GM12878 (cell line): Measurements from ENCODE around the gene DCST1. TPM values are rescaled to one million over a fixed set of nuclear protein-coding genes. Genes with fewer than 3 reads are reported as not detected.

Experiments
- ATAC-seq: fragments of 200-7000 bp; cut with Tn5 transposase; 3 replicates; pipeline ENCODE4 v1.9.1; 2020; ENCODE audit warnings: mild to moderate bottlenecking, moderate library complexity
- BruUV-seq: library from RNA; stranded (reverse); fragments of 400-500 nt; replicated peaks from 2 replicates; lab custom pipeline; 2021; lab: Mats Ljungman, UMichigan
- CTCF ChIA-PET: fragments of 300-600 bp; sonication (Branson Sonifier 250); formaldehyde crosslinking; extraction: SDS; loops from one replicate; lab custom pipeline; 2021; ENCODE audit warnings: inconsistent platforms; lab: Yijun Ruan, JAX
- POLR2A ChIA-PET: fragments of 350-600 bp; formaldehyde crosslinking; extraction: SDS; loops from one replicate; lab custom pipeline; 2021; ENCODE audit warnings: inconsistent platforms; lab: Charles Lee
- RAD21 ChIA-PET: fragments of 300-600 bp; sonication (Branson Sonifier 250); formaldehyde crosslinking; loops from one replicate; lab custom pipeline; 2023; ENCODE audit warnings: antibody characterized with exemption; ENCODE audit not compliant: unreplicated experiment; lab: Charles Lee
- SMC1A ChIA-PET: fragments of 300-600 bp; sonication (Branson Sonifier 250); formaldehyde crosslinking; loops from one replicate; lab custom pipeline; 2023; ENCODE audit not compliant: unreplicated experiment, uncharacterized antibody; lab: Charles Lee
- DNase-seq: peaks from one replicate; pipeline ENCODE4 v3.0.0-alpha.2; 2011; ENCODE audit warnings: low read depth, low spot score
- FAIRE-seq: peaks from 3 replicates; lab custom pipeline; 2011; peaks lifted over from hg19 to GRCh38; lab: Jason Lieb, UNC
- H2AFZ ChIP-seq: 2 replicates; pipeline ENCODE4 v1.6.0; 2011; ENCODE audit warnings: low read depth, low read length, control low read depth; ENCODE audit not compliant: control insufficient read depth
- H3K27ac ChIP-seq: 2 replicates; pipeline ENCODE4 v1.5.1; 2011; ENCODE audit warnings: control low read depth; ENCODE audit not compliant: control insufficient read depth, insufficient read depth
- H3K27me3 ChIP-seq, 2 experiments: replicated peaks in 1 of 2; 2 replicates each; pipeline versions ENCODE4 v1.6.0 to v1.6.1; 2011; ENCODE audit warnings: low read length in 1 of 2; ENCODE audit not compliant: control insufficient read depth in 2 of 2, insufficient read depth in 2 of 2
- H3K36me3 ChIP-seq, 2 experiments: 2 replicates each; pipeline ENCODE4 v1.5.1; 2011; ENCODE audit warnings: low read length in 1 of 2; ENCODE audit not compliant: control insufficient read depth in 2 of 2, insufficient read depth in 2 of 2
- H3K4me1 ChIP-seq: 2 replicates; pipeline ENCODE4 v1.6.1; 2011; ENCODE audit warnings: mild to moderate bottlenecking, low read length, moderate library complexity, mixed read lengths; ENCODE audit not compliant: control insufficient read depth, insufficient read depth
- H3K4me2 ChIP-seq: 2 replicates; pipeline ENCODE4 v1.6.0; 2011; ENCODE audit warnings: control low read depth; ENCODE audit not compliant: control insufficient read depth, insufficient read depth
- H3K4me3 ChIP-seq: fragments of 200-600 bp; sonication (generic); 2 replicates; pipeline ENCODE4 v1.5.1; 2016
- H3K79me2 ChIP-seq: 2 replicates; pipeline ENCODE4 v1.6.0; 2011; ENCODE audit warnings: low read length; ENCODE audit not compliant: control insufficient read depth, insufficient read depth
- H3K9ac ChIP-seq: 2 replicates; pipeline ENCODE4 v1.8.0; 2011; ENCODE audit warnings: low read length, control low read depth, mixed read lengths; ENCODE audit not compliant: control insufficient read depth, insufficient read depth
- H3K9me3 ChIP-seq: replicated peaks from 3 replicates; pipeline ENCODE4 v1.5.1; 2011; ENCODE audit warnings: mild to moderate bottlenecking, low read length; ENCODE audit not compliant: control insufficient read depth, insufficient read depth
- H4K20me1 ChIP-seq: 2 replicates; pipeline ENCODE4 v1.6.0; 2011; ENCODE audit not compliant: control insufficient read depth, insufficient read depth
- BRCA1 ChIP-seq: IDR thresholded peaks from 2 replicates; pipeline ENCODE4 v1.6.1; 2011; ENCODE audit warnings: low read depth, low read length, improper control_type of control experiment
- FOXK2 ChIP-seq: fragments of 450-650 bp; IDR thresholded peaks from 2 replicates; pipeline ENCODE4 v1.6.1; 2017; ENCODE audit warnings: mild to moderate bottlenecking, moderate library complexity
- IKZF2 ChIP-seq, 2 experiments: fragments of 450-650 bp; IDR thresholded peaks; 2 replicates each; pipeline ENCODE4 v1.6.1; 2017; ENCODE audit warnings: mild to moderate bottlenecking in 2 of 2, moderate library complexity in 2 of 2
- KAT2A ChIP-seq: conservative IDR thresholded peaks from 2 replicates; pipeline ENCODE4 v1.6.1; 2011; ENCODE audit warnings: low read depth, low read length; ENCODE audit not compliant: control insufficient read depth
- MEF2B ChIP-seq: fragments of 450-650 bp; IDR thresholded peaks from 2 replicates; pipeline ENCODE4 v1.6.1; 2018; ENCODE audit warnings: mild to moderate bottlenecking, moderate library complexity; ENCODE audit not compliant: partially characterized antibody, poor library complexity, severe bottlenecking
- MXI1 ChIP-seq: fragments of 150-350 bp; IDR thresholded peaks from 2 replicates; pipeline ENCODE4 v1.6.1; 2011; ENCODE audit warnings: low read depth, mild to moderate bottlenecking, inconsistent platforms, low read length, improper control_type of control experiment
- RAD51 ChIP-seq: fragments of 450-650 bp; IDR thresholded peaks from 2 replicates; pipeline ENCODE4 v1.6.1; 2016; ENCODE audit warnings: moderate library complexity, mild to moderate bottlenecking, inconsistent platforms
- ZBED1 ChIP-seq: IDR thresholded peaks from 2 replicates; pipeline ENCODE4 v1.6.1; 2016; ENCODE audit warnings: borderline replicate concordance
- WGBS: methylation state at CpG from one replicate; pipeline ENCODE4 v1.1.6; 2016; ENCODE audit warnings: low lambda C conversion rate; ENCODE audit not compliant: insufficient replicate concordance, insufficient coverage; ENCODE audit errors: missing lambda C conversion rate; 5-methylcytosine and 5-hydroxymethylcytosine counted together
- in situ Hi-C: fragments of 300-500 bp; cut with MboI; formaldehyde crosslinking; loops from 9 replicates; pipeline ENCODE4 v1.14.3; 2018; ENCODE audit warnings: mixed read lengths
- intact Hi-C: fragments of 100-400 bp; cut with micrococcal nuclease; formaldehyde crosslinking; loops from one replicate; pipeline ENCODE4 v1.14.2; 2022; ENCODE audit not compliant: unreplicated experiment
- polyA plus RNA-seq, 11 experiments: library from polyadenylated mRNA; depleted of rRNA in 4 of 11; unstranded in 6 of 11; stranded (reverse) in 5 of 11; fragments of >200 nt; fragmentation: Nextera tagmentation in 4 of 11; fragmentation: Illumina TruSeq in 1 of 11; extraction: Ambion mirVana in 4 of 11; extraction: Trizol in 1 of 11; gene quantifications; 1 replicate in 1 of 11; 2 replicates in 10 of 11; pipeline versions ENCODE4 v1.2.1 to v1.2.3, GENCODE V29; 2011 to 2016; ENCODE audit warnings: inconsistent platforms in 2 of 11, missing spikeins in 2 of 11, low read depth in 1 of 11
- total RNA-seq, 4 experiments: library from RNA; depleted of rRNA in 3 of 4; stranded (reverse); fragments of >200 nt in 3 of 4; fragmentation: Illumina TruSeq in 1 of 4; extraction: Trizol in 1 of 4; gene quantifications; 2 replicates each; pipeline versions ENCODE4 v1.2.1 to v1.2.3, GENCODE V29; 2013 to 2021
- TF ChIP-seq, protein P1 (sequence below): fragments of 450-650 bp; conservative IDR thresholded peaks from 2 replicates; pipeline ENCODE4 v1.6.1; 2017; ENCODE audit warnings: mild to moderate bottlenecking, moderate library complexity
- TF ChIP-seq, protein P2 (sequence below): IDR thresholded peaks from 2 replicates; pipeline ENCODE4 v1.6.1; 2011; ENCODE audit warnings: mild to moderate bottlenecking, low read depth, low read length, moderate library complexity; ENCODE audit not compliant: insufficient replicate concordance

Gene DCST1
- total and polyA plus RNA-seq, 10 of the 15 experiments (the other 5 are each of a cell fraction or from before 2014, with no cell fraction given), result not detected

DNA sequence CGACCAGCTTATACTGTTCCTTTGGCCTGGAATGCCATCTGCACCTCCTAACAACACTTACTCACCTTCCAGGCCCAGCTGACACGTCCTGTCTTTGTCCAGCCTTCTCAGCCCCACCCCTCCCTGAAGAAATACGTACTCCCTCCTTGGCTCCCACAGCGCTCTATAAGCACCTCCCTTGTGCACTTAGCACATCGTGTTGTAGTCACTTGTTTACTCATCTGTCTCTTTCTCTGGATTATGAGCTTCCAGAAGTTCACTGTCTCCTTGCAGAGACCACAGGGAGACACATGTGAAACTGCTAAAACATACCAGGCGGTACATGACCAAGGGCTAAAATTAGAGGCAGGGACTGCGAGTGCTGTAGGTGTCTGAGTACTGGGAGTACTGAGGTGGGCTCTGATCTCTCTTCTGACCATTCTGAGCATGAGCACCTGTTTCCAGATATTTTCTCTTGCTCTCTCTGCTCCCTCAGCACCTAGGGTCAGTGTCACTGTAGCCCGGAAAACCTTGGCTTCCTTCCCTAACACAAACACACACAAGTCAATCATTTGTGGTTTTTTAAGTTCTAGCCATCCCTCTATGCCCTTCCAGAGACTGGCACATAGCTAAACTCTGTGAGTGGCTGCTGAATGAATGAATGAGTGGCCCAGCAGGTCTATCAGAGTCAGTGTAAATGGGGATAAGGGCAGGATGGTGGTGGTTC is 5.1 kb downstream of the DCST1 start:
- 18% methylated on average over 8 of the region's 8 CpGs for WGBS
- no peak overlapping the region for H2AFZ ChIP-seq
- intact Hi-C loops, result no loop called here
- ChIA-PET SMC1A (interaction anchor here (0.9 to 1.3 kb wide), 2 partner anchors 21 to 46 kb away, joined by 3 read pairs; no protein-coding TSS in a partner anchor), RAD21 (no interaction called here)
- no peaks in the 10 kb centered on the region for H3K79me2 ChIP-seq
- BruUV-seq, result no TSS peak
- H4K20me1 ChIP-seq, result no peaks in the 10 kb centered on the region
- FAIRE-seq, result no peak
- H3K27me3 ChIP-seq, result peaks cover 5 to 8% of the 10 kb centered on the region in 2 experiments; a peak in 3 of 4 replicates
- no peaks in the 10 kb centered on the region for H3K4me1 ChIP-seq
- H3K36me3 ChIP-seq, result no peaks in the 10 kb centered on the region
- TF ChIP-seq MXI1 (no peak), KAT2A (no peak)
- TF ChIP-seq, all 136 proteins: peak for 0
- POLR2A ChIA-PET, result interaction anchor here (1.4 kb wide), 1 partner anchor 17 kb away, joined by 5 read pairs; no protein-coding TSS in a partner anchor
- no peak for DNase-seq
- in situ Hi-C loops, result no loop called here
- CTCF ChIA-PET, result interaction anchor here (1.2 to 1.5 kb wide), 2 partner anchors 21 to 492 kb away, joined by 3 to 4 read pairs; no protein-coding TSS in a partner anchor
- no peak for ATAC-seq
- H3K9me3 ChIP-seq, result no peaks in the 10 kb centered on the region
- no peak overlapping the region for H3K27ac ChIP-seq
- H3K9ac ChIP-seq, result no peak overlapping the region
- H3K4me2 ChIP-seq, result no peak overlapping the region
- no peak overlapping the region for H3K4me3 ChIP-seq

DNA sequence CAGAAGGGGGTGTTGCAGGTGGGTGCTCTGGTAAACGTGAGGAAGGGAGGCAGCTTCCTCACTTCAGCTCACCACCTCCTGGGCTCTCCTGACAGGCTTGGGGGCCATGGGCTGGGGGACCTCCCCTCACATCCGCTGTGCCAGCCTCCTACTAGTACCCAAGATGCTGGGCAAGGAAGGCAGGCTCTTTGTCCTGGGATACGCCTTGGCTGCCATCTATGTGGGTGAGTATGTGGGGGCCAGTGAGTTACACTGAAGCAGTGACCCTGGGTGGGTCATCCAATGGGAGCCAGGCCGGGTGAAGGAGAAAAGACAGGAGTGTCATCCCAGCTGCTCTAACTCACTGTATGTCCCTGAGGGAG is 5.7 kb downstream of the DCST1 start:
- no peak overlapping the region for H2AFZ ChIP-seq
- intact Hi-C loops, result no loop called here
- no peak for DNase-seq
- TF ChIP-seq IKZF2 (IDR thresholded peaks at IDR 0.05) (no peak), RAD51 (no peak), FOXK2 (no peak), BRCA1 (no peak), MEF2B (no peak), ZBED1 (no peak)
- TF ChIP-seq, protein P1, sequence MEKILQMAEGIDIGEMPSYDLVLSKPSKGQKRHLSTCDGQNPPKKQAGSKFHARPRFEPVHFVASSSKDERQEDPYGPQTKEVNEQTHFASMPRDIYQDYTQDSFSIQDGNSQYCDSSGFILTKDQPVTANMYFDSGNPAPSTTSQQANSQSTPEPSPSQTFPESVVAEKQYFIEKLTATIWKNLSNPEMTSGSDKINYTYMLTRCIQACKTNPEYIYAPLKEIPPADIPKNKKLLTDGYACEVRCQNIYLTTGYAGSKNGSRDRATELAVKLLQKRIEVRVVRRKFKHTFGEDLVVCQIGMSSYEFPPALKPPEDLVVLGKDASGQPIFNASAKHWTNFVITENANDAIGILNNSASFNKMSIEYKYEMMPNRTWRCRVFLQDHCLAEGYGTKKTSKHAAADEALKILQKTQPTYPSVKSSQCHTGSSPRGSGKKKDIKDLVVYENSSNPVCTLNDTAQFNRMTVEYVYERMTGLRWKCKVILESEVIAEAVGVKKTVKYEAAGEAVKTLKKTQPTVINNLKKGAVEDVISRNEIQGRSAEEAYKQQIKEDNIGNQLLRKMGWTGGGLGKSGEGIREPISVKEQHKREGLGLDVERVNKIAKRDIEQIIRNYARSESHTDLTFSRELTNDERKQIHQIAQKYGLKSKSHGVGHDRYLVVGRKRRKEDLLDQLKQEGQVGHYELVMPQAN, result no peak
- TF ChIP-seq, protein P2, sequence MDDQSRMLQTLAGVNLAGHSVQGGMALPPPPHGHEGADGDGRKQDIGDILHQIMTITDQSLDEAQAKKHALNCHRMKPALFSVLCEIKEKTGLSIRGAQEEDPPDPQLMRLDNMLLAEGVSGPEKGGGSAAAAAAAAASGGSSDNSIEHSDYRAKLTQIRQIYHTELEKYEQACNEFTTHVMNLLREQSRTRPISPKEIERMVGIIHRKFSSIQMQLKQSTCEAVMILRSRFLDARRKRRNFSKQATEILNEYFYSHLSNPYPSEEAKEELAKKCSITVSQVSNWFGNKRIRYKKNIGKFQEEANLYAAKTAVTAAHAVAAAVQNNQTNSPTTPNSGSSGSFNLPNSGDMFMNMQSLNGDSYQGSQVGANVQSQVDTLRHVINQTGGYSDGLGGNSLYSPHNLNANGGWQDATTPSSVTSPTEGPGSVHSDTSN, result no peak
- TF ChIP-seq, all 136 proteins: peak for 0
- H3K9ac ChIP-seq, result no peak overlapping the region
- ATAC-seq, result no peak
- peaks cover 5 to 8% of the 10 kb centered on the region in 2 experiments; a peak in 3 of 4 replicates for H3K27me3 ChIP-seq
- ChIA-PET RAD21 (no interaction called here), SMC1A (interaction anchor here (0.9 kb wide), 1 partner anchor 22 kb away, joined by 3 read pairs; no protein-coding TSS in a partner anchor), POLR2A (interaction anchor here (1.4 kb wide), 1 partner anchor 17 kb away, joined by 5 read pairs; no protein-coding TSS in a partner anchor), CTCF (interaction anchor here (1.2 to 1.5 kb wide), 2 partner anchors 22 to 493 kb away, joined by 3 to 4 read pairs; no protein-coding TSS in a partner anchor)
- no peaks in the 10 kb centered on the region for H4K20me1 ChIP-seq
- no TSS peak for BruUV-seq
- H3K4me2 ChIP-seq, result no peak overlapping the region
- in situ Hi-C loops, result no loop called here
- H3K27ac ChIP-seq, result no peak overlapping the region
- FAIRE-seq, result no peak
- no peaks in the 10 kb centered on the region for H3K79me2 ChIP-seq
- no peaks in the 10 kb centered on the region for H3K4me1 ChIP-seq
- no peaks in the 10 kb centered on the region for H3K36me3 ChIP-seq
- 31% methylated on average over 4 of the region's 4 CpGs for WGBS
- H3K4me3 ChIP-seq, result no peak overlapping the region
- H3K9me3 ChIP-seq, result no peaks in the 10 kb centered on the region
